ENCODE data around the gene GRIA1.

Gene GRIA1

DNA sequence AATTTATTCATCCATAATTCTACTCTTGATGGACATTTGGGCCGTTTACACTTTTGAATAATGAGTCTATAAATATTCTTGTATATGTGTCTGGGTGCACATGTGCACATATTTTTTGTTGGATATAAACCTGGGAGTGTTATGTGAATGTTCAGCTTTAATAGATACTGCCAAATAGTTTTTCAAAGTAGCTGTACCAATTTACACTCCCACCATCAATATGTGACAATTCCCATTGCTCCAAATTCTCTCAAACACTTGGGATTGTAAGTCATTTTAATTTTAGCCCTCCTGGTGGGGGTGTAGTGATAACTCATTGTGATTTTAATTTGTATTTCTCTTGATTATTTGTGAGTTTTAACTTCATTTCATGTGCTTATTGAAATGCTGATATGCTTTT, 114.9 kb downstream of the GRIA1 start:
- Histone ChIP-seq H3K27ac (ENCODE audit: low read length) (no peak overlapping the region), H3K4me1 (ENCODE audit: control insufficient read depth, insufficient read depth, low read length) (no peaks in the 10 kb centered on the region), H3K4me3 (ENCODE audit: low read length) (no peak overlapping the region), H3K36me3 (ENCODE audit: control insufficient read depth, insufficient read depth, low read length) (no peaks in the 10 kb centered on the region), H3K9me3 (ENCODE audit: control insufficient read depth, insufficient read depth, low read length) (no peaks in the 10 kb centered on the region), H3K27me3 (ENCODE audit: control insufficient read depth, insufficient read depth, low read length) (no peaks in the 10 kb centered on the region)
- no peak for DNase-seq (ENCODE audit: low read depth, low spot score)
- no CpG with 5 or more reads among the region's 1 CpG for WGBS (ENCODE audit: insufficient coverage, insufficient read length)

- Histone ChIP-seq H3K9me3 (ENCODE audit: control insufficient read depth, insufficient read depth, low read length) (no peaks in the 10 kb centered on the region), H3K4me3 (ENCODE audit: low read length) (no peak overlapping the region), H3K4me1 (ENCODE audit: control insufficient read depth, insufficient read depth, low read length) (no peaks in the 10 kb centered on the region), H3K27ac (ENCODE audit: low read length) (no peak overlapping the region), H3K36me3 (ENCODE audit: control insufficient read depth, insufficient read depth, low read length) (no peaks in the 10 kb centered on the region), H3K27me3 (ENCODE audit: control insufficient read depth, insufficient read depth, low read length) (no peaks in the 10 kb centered on the region)
- DNase-seq (ENCODE audit: low read depth, low spot score), result no peak
Observed at GRCh38 chr5:153610009-153610408, 119.5 kb downstream of the GRIA1 start.

DNA sequence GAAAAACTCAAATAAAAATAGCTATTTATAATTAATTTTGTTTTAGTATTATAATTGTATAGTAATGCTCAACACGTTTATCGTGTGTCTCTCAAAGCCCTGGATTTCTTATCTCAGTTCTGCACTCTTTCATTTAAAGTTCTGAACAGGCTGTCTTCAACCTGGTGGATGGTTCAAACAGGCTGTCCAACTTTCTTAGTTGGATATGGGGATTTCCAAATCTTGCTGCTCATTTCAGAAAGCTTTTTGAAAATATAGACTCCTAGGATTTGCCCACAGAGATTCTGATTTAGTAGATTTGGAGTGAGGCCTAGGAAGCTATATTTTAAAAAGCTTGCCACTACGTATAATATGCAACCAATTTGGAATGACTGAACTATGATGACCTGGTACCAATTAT, 120.3 kb downstream of the GRIA1 start:
- H3K27me3 ChIP-seq (ENCODE audit: control insufficient read depth, insufficient read depth, low read length), result no peaks in the 10 kb centered on the region
- WGBS (ENCODE audit: insufficient coverage, insufficient read length), result no CpG with 5 or more reads among the region's 3 CpGs
- no peak overlapping the region for H3K27ac ChIP-seq (ENCODE audit: low read length)

GRCh38 chr5:153613144-153613543, 122.7 kb downstream of the GRIA1 start:
- Histone ChIP-seq H3K4me1 (ENCODE audit: control insufficient read depth, insufficient read depth, low read length) (no peaks in the 10 kb centered on the region), H3K36me3 (ENCODE audit: control insufficient read depth, insufficient read depth, low read length) (no peaks in the 10 kb centered on the region), H3K27ac (ENCODE audit: low read length) (no peak overlapping the region), H3K9me3 (ENCODE audit: control insufficient read depth, insufficient read depth, low read length) (no peaks in the 10 kb centered on the region), H3K27me3 (ENCODE audit: control insufficient read depth, insufficient read depth, low read length) (no peaks in the 10 kb centered on the region), H3K4me3 (ENCODE audit: low read length) (no peak overlapping the region)
- DNase-seq (ENCODE audit: low read depth, low spot score), result no peak
- no CpG with 5 or more reads among the region's 2 CpGs for WGBS (ENCODE audit: insufficient coverage, insufficient read length)

More for the DNA sequence above, 120.3 kb downstream of the GRIA1 start:
- Histone ChIP-seq H3K4me1 (ENCODE audit: control insufficient read depth, insufficient read depth, low read length) (no peaks in the 10 kb centered on the region), H3K9me3 (ENCODE audit: control insufficient read depth, insufficient read depth, low read length) (no peaks in the 10 kb centered on the region), H3K4me3 (ENCODE audit: low read length) (no peak overlapping the region), H3K36me3 (ENCODE audit: control insufficient read depth, insufficient read depth, low read length) (no peaks in the 10 kb centered on the region)
- no peak for DNase-seq (ENCODE audit: low read depth, low spot score)

GRCh38 chr5:153613672-153614071, 123.2 kb downstream of the GRIA1 start:
- Histone ChIP-seq H3K9me3 (ENCODE audit: control insufficient read depth, insufficient read depth, low read length) (no peaks in the 10 kb centered on the region), H3K4me1 (ENCODE audit: control insufficient read depth, insufficient read depth, low read length) (no peaks in the 10 kb centered on the region), H3K27me3 (ENCODE audit: control insufficient read depth, insufficient read depth, low read length) (no peaks in the 10 kb centered on the region), H3K27ac (ENCODE audit: low read length) (no peak overlapping the region), H3K4me3 (ENCODE audit: low read length) (no peak overlapping the region), H3K36me3 (ENCODE audit: control insufficient read depth, insufficient read depth, low read length) (no peaks in the 10 kb centered on the region)
- WGBS (ENCODE audit: insufficient coverage, insufficient read length), result no CpG with 5 or more reads among the region's 8 CpGs
- DNase-seq (ENCODE audit: low read depth, low spot score), result no peak

DNA sequence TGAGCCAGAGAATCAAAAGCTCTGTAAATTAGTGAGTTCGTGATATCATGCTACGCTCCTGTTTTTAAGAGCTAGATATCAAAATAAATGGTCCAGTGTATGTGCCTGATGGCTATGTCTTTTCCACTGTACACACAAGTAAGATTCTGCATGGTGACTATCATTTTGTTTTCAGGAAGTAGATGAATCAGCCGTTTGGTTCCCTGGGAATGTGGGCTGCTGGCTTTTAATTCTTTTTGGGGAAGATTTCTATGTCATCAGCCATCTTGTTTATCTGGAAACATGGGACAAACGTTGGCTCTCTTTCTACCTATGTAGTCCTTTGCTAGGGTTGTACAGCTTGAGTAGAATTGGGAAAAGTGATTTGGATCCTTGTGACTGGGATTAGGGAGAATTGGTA, 126.7 kb downstream of the GRIA1 start:
- Histone ChIP-seq H3K9me3 (ENCODE audit: control insufficient read depth, insufficient read depth, low read length) (no peaks in the 10 kb centered on the region), H3K27me3 (ENCODE audit: control insufficient read depth, insufficient read depth, low read length) (no peaks in the 10 kb centered on the region), H3K27ac (ENCODE audit: low read length) (no peak overlapping the region), H3K4me3 (ENCODE audit: low read length) (no peak overlapping the region), H3K36me3 (ENCODE audit: control insufficient read depth, insufficient read depth, low read length) (no peaks in the 10 kb centered on the region), H3K4me1 (ENCODE audit: control insufficient read depth, insufficient read depth, low read length) (no peaks in the 10 kb centered on the region)
- DNase-seq (ENCODE audit: low read depth, low spot score), result no peak
- WGBS (ENCODE audit: insufficient coverage, insufficient read length), result no CpG with 5 or more reads among the region's 4 CpGs

DNA sequence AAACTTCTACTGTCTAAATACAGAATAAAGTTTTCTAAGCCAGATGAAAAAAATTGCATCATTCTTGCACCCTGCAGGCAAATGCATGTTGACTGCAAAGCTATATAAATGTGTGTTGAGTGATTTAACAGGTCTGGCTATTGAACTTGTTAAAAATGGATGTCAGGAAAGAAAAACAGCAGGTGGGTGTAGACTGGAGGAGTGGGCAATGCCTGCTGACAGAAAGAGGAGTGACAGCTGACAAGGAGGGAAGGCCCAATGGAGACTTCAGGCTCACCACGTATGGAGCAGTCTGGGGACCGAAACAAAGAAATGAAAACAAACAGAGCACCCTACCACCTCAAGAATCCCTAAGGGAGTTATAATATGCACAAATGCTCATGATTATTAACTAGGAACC, 127.8 kb downstream of the GRIA1 start:
- Histone ChIP-seq H3K9me3 (ENCODE audit: control insufficient read depth, insufficient read depth, low read length) (no peaks in the 10 kb centered on the region), H3K27me3 (ENCODE audit: control insufficient read depth, insufficient read depth, low read length) (no peaks in the 10 kb centered on the region), H3K4me1 (ENCODE audit: control insufficient read depth, insufficient read depth, low read length) (no peaks in the 10 kb centered on the region), H3K4me3 (ENCODE audit: low read length) (no peak overlapping the region), H3K36me3 (ENCODE audit: control insufficient read depth, insufficient read depth, low read length) (no peaks in the 10 kb centered on the region), H3K27ac (ENCODE audit: low read length) (no peak overlapping the region)
- WGBS (ENCODE audit: insufficient coverage, insufficient read length), result no CpG with 5 or more reads among the region's 2 CpGs
- DNase-seq (ENCODE audit: low read depth, low spot score), result no peak

- no peaks in the 10 kb centered on the region for H3K9me3 ChIP-seq (ENCODE audit: control insufficient read depth, insufficient read depth, low read length)
- no peaks in the 10 kb centered on the region for H3K36me3 ChIP-seq (ENCODE audit: control insufficient read depth, insufficient read depth, low read length)
- no peak overlapping the region for H3K4me3 ChIP-seq (ENCODE audit: low read length)
- no peak for DNase-seq (ENCODE audit: low read depth, low spot score)
- H3K4me1 ChIP-seq (ENCODE audit: control insufficient read depth, insufficient read depth, low read length), result no peaks in the 10 kb centered on the region
- H3K27ac ChIP-seq (ENCODE audit: low read length), result no peak overlapping the region
- no peaks in the 10 kb centered on the region for H3K27me3 ChIP-seq (ENCODE audit: control insufficient read depth, insufficient read depth, low read length)
Observed at GRCh38 chr5:153618867-153619266, 128.4 kb downstream of the GRIA1 start.

GRCh38 chr5:153619771-153620170, 129.3 kb downstream of the GRIA1 start:
- no peaks in the 10 kb centered on the region for H3K27me3 ChIP-seq (ENCODE audit: control insufficient read depth, insufficient read depth, low read length)
- WGBS (ENCODE audit: insufficient coverage, insufficient read length), result no CpG with 5 or more reads among the region's 1 CpG
- no peaks in the 10 kb centered on the region for H3K9me3 ChIP-seq (ENCODE audit: control insufficient read depth, insufficient read depth, low read length)
- no peaks in the 10 kb centered on the region for H3K4me1 ChIP-seq (ENCODE audit: control insufficient read depth, insufficient read depth, low read length)
- H3K36me3 ChIP-seq (ENCODE audit: control insufficient read depth, insufficient read depth, low read length), result no peaks in the 10 kb centered on the region
- H3K4me3 ChIP-seq (ENCODE audit: low read length), result no peak overlapping the region
- H3K27ac ChIP-seq (ENCODE audit: low read length), result no peak overlapping the region
- no peak for DNase-seq (ENCODE audit: low read depth, low spot score)

GRCh38 chr5:153623124-153623523, 132.7 kb downstream of the GRIA1 start:
- no peaks in the 10 kb centered on the region for H3K27me3 ChIP-seq (ENCODE audit: control insufficient read depth, insufficient read depth, low read length)
- H3K36me3 ChIP-seq (ENCODE audit: control insufficient read depth, insufficient read depth, low read length), result no peaks in the 10 kb centered on the region
- no CpG with 5 or more reads among the region's 3 CpGs for WGBS (ENCODE audit: insufficient coverage, insufficient read length)
- H3K4me3 ChIP-seq (ENCODE audit: low read length), result no peak overlapping the region
- H3K4me1 ChIP-seq (ENCODE audit: control insufficient read depth, insufficient read depth, low read length), result no peaks in the 10 kb centered on the region
- H3K9me3 ChIP-seq (ENCODE audit: control insufficient read depth, insufficient read depth, low read length), result no peaks in the 10 kb centered on the region
- H3K27ac ChIP-seq (ENCODE audit: low read length), result no peak overlapping the region
- no peak for DNase-seq (ENCODE audit: low read depth, low spot score)

DNA sequence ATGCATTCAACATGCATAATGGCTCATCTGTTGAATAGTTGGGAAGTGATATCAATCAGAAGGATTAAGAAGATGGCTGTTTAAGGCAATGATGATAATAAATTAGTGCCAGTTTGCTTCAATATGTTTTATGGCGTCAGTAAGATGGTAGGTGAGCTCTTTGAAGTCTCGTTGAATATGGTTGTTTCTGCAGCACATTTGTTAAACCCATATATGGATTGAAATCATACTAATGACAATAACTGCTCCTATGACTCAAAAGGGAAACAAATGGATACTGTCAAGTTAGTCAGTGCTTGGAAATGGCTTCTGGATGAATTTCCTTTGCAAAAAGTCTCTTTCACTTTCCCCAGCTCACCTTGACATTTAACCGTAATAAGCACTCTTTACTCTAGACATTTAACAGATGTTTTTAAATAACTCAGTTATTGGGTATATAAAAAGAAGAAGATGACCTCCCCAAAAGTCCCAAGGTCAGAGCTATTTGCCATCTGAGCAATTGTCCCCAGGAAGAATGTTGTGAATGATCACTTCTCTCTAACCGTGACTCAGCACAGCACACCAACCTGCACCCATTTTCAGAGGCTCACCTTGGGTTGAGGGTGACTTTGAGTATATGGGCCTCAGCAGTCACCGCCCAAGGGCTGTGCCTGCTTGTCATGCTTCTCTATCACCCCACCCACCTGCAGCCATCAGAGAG, 133.4 kb downstream of the GRIA1 start:
- Histone ChIP-seq H3K36me3 (ENCODE audit: control insufficient read depth, insufficient read depth, low read length) (no peaks in the 10 kb centered on the region), H3K9me3 (ENCODE audit: control insufficient read depth, insufficient read depth, low read length) (no peaks in the 10 kb centered on the region), H3K4me1 (ENCODE audit: control insufficient read depth, insufficient read depth, low read length) (no peaks in the 10 kb centered on the region), H3K27ac (ENCODE audit: low read length) (no peak overlapping the region), H3K27me3 (ENCODE audit: control insufficient read depth, insufficient read depth, low read length) (no peaks in the 10 kb centered on the region), H3K4me3 (ENCODE audit: low read length) (no peak overlapping the region)
- no CpG with 5 or more reads among the region's 5 CpGs for WGBS (ENCODE audit: insufficient coverage, insufficient read length)
- no peak for DNase-seq (ENCODE audit: low read depth, low spot score)

Measured in iPS DF 6.9 (cell line).